HG03565 (cell line): ENCODE measurements around the gene FAM117B.
A peak's percentile ranks its signal among the peaks of the same experiment; 100 is the strongest.
"Not testable (repeated sequence)": the region's sequence is repeated elsewhere in the genome, so short reads cannot be mapped to it uniquely, and the experiment has no call there.

ENCODE experiments used
- ATAC-seq: cut with Tn5 transposase; IDR thresholded peaks from one replicate; pipeline ENCODE4 v1.9.1; 2021; ENCODE audit warnings: mild to moderate bottlenecking, moderate library complexity; ENCODE audit not compliant: unreplicated experiment

The FAM117B gene

GRCh38 chr2:202756598-202756997 lies 121.8 kb downstream of the FAM117B start:
- no peak for ATAC-seq

- no peak for ATAC-seq
Measured at GRCh38 chr2:202757339-202757738, 122.6 kb downstream of the FAM117B start.

GRCh38 chr2:202758128-202758527 lies 123.4 kb downstream of the FAM117B start:
- no peak for ATAC-seq

- no peak for ATAC-seq
Measured at GRCh38 chr2:202758604-202759003, 123.8 kb downstream of the FAM117B start.

GRCh38 chr2:202760848-202761247 lies 126.1 kb downstream of the FAM117B start:
- no peak for ATAC-seq

GRCh38 chr2:202762556-202762955 lies 127.8 kb downstream of the FAM117B start:
- ATAC-seq, result no peak

GRCh38 chr2:202763916-202764315 lies 129.1 kb downstream of the FAM117B start:
- ATAC-seq, result no peak

- ATAC-seq, result no peak
Measured at GRCh38 chr2:202764991-202765390, 130.2 kb downstream of the FAM117B start.

GRCh38 chr2:202765436-202765835 lies 130.7 kb downstream of the FAM117B start:
- no peak for ATAC-seq

GRCh38 chr2:202768273-202768672 lies 133.5 kb downstream of the FAM117B start:
- no peak for ATAC-seq

GRCh38 chr2:202769201-202769600 lies 134.4 kb downstream of the FAM117B start:
- no peak for ATAC-seq

GRCh38 chr2:202771336-202771735 lies 136.6 kb downstream of the FAM117B start:
- ATAC-seq, result no peak

GRCh38 chr2:202771741-202772460 lies 137.1 kb downstream of the FAM117B start:
- no peak for ATAC-seq

GRCh38 chr2:202773301-202773973 lies 138.7 kb downstream of the FAM117B start:
- no peak for ATAC-seq

- no peak for ATAC-seq
Measured at GRCh38 chr2:202774104-202774503, 139.3 kb downstream of the FAM117B start.

- ATAC-seq, result no peak
Measured at GRCh38 chr2:202778217-202778616, 143.4 kb downstream of the FAM117B start.

- ATAC-seq, result peak; percentile 94
Measured at GRCh38 chr2:202780514-202781021, 145.8 kb downstream of the FAM117B start.

GRCh38 chr2:202782940-202783558 lies 148.3 kb downstream of the FAM117B start:
- no peak for ATAC-seq

GRCh38 chr2:202786842-202787241 lies 152.1 kb downstream of the FAM117B start:
- no peak for ATAC-seq

- ATAC-seq, result no peak
Measured at GRCh38 chr2:202790676-202791075, 155.9 kb downstream of the FAM117B start.

GRCh38 chr2:202797944-202798343 lies 163.2 kb downstream of the FAM117B start:
- ATAC-seq, result no peak

- not testable (repeated sequence) for ATAC-seq
Measured at GRCh38 chr2:202805911-202806310, 171.1 kb downstream of the FAM117B start.
